GM12864 (cell line): ENCODE measurements around the gene EPS8.

Source experiments
- DNase-seq: peaks from one replicate; pipeline ENCODE4 v3.0.0-alpha.2; 2011; ENCODE audit warnings: low read depth
- H3K4me3 ChIP-seq: 2 replicates; pipeline ENCODE4 v1.5.1; 2011; ENCODE audit warnings: mild to moderate bottlenecking, low read depth, low read length, control low read depth
- CTCF ChIP-seq: IDR thresholded peaks from 2 replicates; pipeline ENCODE4 v1.5.1; 2011; ENCODE audit warnings: low read depth, mild to moderate bottlenecking, moderate library complexity, low read length, control low read depth, inconsistent platforms; ENCODE audit errors: missing control alignments

The EPS8 gene

GRCh38 chr12:15688838-15689625, 100.2 kb downstream of the EPS8 start:
- no peak overlapping the region for H3K4me3 ChIP-seq
- DNase-seq: no peak
- TF ChIP-seq CTCF: no peak

- H3K4me3 ChIP-seq: no peak overlapping the region
- no peak for TF ChIP-seq CTCF
- no peak for DNase-seq
Measured at GRCh38 chr12:15688202-15688736, 100.9 kb downstream of the EPS8 start.

GRCh38 chr12:15687583-15687982, 101.6 kb downstream of the EPS8 start:
- no peak overlapping the region for H3K4me3 ChIP-seq
- TF ChIP-seq CTCF: no peak
- no peak for DNase-seq

GRCh38 chr12:15684896-15685658, 104.1 kb downstream of the EPS8 start:
- no peak for DNase-seq
- TF ChIP-seq CTCF: no peak
- H3K4me3 ChIP-seq: no peak overlapping the region

- no peak overlapping the region for H3K4me3 ChIP-seq
- no peak for TF ChIP-seq CTCF
- no peak for DNase-seq
Measured at GRCh38 chr12:15682826-15683225, 106.4 kb downstream of the EPS8 start.

GRCh38 chr12:15679151-15679550, 110.0 kb downstream of the EPS8 start:
- H3K4me3 ChIP-seq: no peak overlapping the region
- TF ChIP-seq CTCF: no peak
- no peak for DNase-seq
